Hypothalamus (tissue), 51 donors: Measurements from ENCODE around the gene NFATC4.
"Not testable (repeated sequence)": the region's sequence is repeated elsewhere in the genome, so short reads cannot be mapped to it uniquely, and the experiment has no call there.

ENCODE experiments used
- DNase-seq, 51 donors: peaks; one replicate each; lab custom pipeline; 2025; lab: John Stamatoyannopoulos, UW

NFATC4 gene

DNA sequence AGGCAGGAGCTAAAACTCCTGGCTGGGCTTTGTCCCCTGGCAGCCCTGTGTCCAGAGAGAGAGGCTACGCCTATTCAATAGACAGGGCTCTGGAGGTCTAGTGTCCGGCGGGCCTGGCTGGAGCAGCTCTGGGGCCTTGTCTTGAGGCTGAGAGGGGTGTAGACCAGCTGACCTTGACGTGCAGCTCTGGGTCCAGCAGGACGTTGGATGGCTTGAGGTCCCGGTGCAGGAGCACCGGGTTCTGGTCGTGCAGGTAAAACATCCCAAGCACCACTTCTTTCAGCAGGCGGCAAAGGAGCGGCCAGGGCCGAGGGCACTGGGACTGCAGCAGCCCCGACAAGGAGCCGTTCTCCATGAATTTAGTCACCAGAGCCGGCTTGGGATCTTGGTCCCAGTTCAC lies 29.1 kb upstream of the NFATC4 start:
- no peak for DNase-seq

GRCh38 chr14:24339284-24340151 lies 28.5 kb upstream of the NFATC4 start, which contains the start of gene RIPK3:
Gene RIPK3, minus strand, starts transcription at chr14:24339991. Its CDS starts 165 bp downstream, at chr14:24339826.
- DNase-seq: no peak

DNA sequence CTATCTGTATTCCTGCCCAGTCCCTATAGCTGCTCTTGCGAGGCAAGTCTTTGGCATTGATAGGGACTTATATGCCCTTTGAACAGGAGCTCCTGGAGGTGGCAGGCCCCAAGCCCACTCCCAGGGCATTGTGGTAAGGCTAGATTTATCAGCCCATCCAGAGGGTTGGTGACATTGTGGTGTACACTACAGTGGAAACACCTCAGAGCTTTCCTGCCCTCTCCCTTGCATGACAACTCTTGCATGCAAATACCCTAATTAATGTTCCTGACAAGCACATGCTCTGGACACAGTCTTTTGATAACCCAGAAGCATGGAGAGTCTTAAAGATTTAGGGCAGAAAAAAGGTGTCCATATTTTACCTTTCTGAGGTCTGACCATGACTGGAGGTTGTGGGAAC lies 27.4 kb upstream of the NFATC4 start:
- no peak for DNase-seq

DNA sequence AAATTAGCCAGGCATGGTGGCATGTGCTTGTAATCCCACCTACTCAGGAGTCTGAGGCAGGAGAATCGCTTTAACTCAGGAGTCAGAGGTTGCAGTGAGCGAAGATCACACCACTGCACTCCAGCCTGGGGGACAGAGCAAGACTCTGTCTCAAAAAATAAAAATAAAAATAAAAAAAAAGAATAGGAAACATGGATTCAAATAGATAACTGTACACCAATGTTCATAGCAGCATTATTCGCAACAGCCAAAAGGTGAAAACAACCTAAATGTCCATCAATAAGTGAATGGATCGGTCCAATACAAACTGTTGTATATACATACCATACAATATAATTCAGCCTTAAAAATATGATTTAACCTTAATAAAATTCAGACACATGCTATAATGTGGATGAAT lies 25.1 kb upstream of the NFATC4 start:
- DNase-seq: no peak

DNA sequence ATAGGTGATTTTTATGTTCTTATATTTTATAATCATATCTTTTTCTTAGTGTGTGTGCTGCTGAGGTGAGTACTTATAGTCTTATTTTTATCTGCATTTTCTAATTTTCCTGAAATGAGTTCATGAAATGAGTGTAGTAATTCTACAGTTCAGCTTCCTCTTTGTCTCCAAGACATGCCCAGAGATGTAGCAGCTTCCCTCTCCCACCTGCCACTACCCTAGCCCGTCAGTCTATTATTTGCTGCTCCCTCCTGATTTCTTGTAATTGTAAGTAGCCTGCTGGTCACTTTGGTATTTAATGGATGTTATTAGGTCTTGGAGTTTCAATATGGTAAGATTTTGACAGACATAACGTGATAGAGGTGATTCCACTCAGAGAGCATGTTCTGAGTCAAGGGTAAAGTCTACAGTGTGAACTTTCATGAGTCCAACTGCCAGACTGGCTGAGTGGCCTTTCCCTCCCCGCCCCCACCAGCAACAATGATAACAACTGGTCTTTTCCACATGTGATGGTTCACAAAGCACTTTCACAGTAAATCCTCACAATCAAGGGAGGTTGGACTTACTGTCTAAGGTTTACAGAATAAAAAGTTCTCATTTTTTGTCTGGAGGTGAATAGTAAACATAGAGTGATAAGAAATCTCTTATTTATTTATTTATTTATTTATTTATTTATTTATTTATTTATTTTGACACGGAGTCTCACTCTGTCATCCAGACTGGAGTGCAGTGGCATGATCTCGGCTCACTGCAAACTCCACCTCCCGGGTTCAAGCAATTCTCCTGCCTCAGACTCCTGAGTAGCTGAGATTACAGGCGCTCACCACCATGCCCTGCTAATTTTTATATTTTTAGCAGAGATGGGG lies 24.0 kb upstream of the NFATC4 start:
- no peak for DNase-seq

GRCh38 chr14:24347134-24347533 lies 20.9 kb upstream of the NFATC4 start:
- DNase-seq: no peak

DNA sequence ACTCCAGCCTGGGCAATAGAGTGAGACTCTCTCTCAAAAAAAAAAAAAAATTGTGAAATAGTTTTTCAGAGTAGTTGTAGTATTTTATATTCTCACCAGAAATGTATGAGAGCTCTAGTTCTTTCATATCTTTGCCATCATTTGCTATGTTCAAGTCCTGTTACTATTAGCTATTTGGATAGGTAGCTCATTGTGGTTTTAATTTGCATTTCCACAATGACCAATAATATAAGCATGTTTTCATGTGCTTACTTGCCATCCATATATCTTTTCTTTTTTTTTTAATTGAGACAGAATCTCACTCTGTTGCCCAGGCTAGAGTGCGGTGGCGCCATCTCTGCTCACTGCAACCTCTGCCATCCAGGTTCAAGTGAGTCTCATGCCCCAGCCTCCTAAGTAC lies 19.8 kb upstream of the NFATC4 start:
- no peak for DNase-seq

DNA sequence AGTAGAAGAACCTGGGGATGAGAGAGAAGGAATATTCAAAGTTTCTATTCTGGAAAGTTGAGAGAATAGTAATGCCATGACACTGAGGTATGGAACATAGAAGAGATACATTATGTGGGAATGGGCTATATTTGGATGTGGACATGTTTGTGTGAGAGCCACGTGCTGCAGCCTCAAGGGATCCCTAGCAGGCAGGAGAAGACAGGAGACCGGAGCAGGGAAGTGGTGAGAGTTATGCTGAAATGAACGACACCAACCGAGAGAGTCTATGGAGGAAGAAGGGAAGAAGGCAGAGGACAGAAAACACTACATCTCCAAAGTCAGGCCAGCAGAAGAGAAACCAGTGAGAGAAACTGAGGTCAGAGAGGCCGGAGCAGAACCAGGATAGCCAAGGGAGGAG lies 18.2 kb upstream of the NFATC4 start:
- no peak for DNase-seq

- no peak for DNase-seq
Observed at GRCh38 chr14:24351517-24351916, 16.5 kb upstream of the NFATC4 start.

DNA sequence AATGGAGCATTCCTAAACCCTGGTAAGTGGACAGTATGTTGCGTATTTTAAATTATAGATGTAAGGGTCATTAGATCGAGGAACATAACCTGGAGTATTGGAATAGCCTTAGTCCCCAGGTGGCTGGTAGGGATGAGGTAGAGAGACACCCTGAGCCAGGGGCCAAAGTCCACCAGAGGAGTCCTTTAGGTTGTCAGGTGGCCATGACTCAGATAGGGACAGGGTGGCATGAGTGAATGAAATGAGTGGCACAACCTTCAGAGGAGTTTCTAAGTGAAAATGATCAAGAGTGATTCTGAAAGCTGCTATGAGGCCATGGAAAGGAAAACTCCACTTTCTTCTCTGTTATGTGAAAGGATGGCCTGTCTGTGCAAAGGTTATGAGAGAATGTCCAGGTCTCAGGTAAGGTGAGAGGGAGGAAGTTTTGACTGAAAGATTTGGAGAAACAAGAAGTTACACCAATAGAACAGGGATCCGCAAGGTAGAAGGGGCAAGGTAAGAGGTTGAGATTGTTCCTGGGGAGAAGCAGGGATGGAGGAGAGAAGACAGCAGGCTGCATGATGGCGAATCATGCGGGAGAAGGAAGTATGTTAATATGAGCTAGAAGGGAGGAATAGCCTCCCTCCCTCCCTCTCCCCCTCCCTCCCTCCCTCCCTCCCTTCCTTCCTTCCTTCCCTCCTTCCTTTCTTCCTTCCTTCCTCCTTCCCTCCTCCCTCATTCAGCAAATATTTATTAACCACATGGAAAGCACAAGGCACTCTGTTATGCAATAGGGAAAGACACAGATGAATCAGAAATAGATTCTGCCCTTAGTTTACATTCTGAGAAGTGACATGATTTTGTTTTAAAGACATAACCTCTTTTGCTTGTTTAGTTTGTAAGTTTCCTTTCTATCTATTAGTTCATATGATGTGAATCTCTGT lies 14.2 kb upstream of the NFATC4 start:
- DNase-seq: no peak

DNA sequence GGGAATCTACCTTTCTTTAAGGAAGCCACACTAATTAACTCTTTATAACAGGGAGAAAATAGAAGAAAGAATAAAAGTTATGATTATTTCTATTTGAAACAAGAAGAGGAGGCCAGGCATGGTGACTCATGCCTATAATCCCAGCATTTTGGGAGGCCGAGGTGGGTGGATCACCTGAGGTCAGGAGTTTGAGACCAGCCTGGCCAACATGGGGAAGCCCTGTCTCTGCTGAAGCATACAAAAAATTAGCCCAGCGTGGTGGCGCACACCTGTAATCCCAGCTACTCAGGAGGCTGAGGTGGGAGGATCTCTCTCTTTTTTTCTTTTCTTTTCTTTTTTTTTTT lies 13.5 kb upstream of the NFATC4 start:
- not testable (repeated sequence) for DNase-seq

GRCh38 chr14:24355009-24355408 lies 13.0 kb upstream of the NFATC4 start:
- no peak for DNase-seq

DNA sequence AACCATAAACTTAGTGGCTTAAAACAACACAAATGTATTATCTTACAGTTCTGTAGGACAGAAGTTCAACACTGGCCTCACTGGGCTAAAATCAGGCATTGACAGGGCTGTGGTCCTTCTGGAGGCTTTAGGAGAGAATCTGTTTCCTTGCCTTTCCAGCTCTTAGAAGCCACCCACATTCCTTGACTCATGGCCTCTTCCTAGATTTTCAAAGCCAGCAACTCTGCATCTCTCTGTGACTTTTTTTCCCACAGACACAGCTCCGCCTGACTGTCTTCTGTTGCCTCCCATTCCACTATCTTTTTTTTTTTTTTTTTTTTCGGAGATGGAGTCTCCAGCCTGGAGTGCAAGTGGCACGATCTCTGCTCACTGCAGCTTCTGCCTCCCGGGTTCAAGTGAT lies 11.8 kb upstream of the NFATC4 start:
- DNase-seq: no peak

GRCh38 chr14:24360281-24360680 lies 7.7 kb upstream of the NFATC4 start:
- no peak for DNase-seq

DNA sequence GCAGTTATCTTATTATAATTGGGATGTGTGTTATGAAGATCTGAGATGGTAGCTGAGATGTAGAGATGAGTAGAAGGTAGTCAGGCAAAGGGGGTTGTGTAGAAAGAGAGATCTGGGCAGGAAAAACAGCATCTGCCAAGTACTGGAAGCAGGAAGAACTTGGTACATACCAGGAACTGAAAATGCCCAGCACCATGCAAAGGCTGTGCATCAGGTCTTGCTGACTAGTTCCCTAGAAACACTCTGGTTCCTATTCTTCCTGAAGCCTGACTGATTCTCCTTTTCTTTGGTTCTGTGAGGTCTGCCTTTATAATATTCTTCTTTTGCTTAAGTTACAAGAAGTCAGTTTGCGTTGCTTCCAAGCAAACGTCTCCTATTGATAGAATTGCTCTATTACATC lies 6.7 kb upstream of the NFATC4 start:
- no peak for DNase-seq

DNA sequence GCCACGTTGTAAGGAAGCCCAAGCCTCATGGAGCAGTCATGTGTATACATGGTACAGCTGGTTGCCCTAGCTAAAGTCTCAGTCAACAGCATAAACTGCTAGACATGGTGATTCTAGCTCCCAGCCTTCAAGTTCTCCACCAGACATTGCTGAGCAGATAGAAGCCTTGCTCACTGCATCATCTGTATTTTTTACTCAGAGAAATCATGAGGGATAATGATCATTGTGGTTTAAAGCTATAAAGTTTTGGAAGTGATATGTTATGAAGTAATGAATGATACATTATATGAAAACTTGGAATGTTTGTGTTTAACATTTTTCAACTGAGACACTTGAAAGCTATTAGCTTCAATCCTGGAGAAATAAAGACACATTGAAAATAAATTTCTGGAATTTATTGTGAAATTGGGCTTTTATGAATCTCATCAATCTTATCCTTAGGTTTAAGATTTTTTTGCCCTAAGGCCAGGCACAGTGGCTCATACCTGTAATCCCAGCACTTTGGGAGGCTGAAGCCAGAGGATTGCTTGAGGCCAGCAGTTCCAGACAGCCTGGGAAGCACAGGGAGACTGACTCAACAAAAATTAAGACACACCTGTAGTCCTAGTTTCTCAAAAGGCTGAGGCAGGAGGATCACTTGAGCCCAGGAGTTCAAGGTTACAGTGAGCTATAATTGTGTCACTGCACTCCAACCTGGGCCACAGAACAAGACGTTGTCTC lies 5.6 kb upstream of the NFATC4 start:
- no peak for DNase-seq

DNA sequence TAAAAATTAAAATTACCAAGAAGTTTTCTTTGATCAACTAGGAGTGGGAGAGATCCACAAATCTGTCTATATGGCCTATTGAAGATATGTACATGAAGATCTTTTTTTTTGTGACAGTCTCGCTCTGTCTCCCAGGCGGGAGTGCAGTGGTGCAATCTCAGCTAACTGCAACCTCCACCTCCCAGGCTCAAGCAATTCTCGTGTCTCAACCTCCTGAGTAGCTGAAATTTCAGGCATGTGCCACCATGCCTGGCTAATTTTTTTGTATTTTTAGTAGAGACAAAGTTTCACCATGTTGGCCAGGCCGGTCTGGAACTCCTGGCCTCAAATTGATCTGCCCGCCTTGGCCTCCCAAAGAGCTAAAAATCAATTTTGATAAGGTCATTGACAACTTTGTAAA lies 4.6 kb upstream of the NFATC4 start:
- DNase-seq: no peak

DNA sequence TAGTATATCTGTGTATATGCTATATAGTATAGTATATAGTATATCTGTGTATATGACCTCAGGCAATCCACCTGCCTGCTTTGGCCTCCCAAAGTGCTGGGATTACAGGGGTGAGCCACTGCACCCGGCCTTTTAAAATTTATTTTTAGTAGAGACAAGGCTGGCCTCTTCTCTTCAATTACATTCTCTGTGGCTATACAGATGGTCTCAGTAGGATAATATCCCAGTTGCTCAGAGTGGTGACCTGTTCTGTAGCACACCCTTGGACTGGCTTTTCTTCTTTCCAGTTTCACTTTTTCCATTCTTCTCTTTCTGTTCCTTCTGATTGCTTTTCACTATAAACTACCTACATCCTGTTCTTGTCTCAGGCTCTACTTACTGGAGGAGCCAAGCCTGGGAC lies 3.1 kb upstream of the NFATC4 start:
- no peak for DNase-seq

GRCh38 chr14:24365600-24366412 lies 2.2 kb upstream of the NFATC4 start:
- DNase-seq: peak in 35 of 51 donors; percentile 6 to 55 (median 38)
